Measurements from ENCODE around the gene CALN1.

DNA sequence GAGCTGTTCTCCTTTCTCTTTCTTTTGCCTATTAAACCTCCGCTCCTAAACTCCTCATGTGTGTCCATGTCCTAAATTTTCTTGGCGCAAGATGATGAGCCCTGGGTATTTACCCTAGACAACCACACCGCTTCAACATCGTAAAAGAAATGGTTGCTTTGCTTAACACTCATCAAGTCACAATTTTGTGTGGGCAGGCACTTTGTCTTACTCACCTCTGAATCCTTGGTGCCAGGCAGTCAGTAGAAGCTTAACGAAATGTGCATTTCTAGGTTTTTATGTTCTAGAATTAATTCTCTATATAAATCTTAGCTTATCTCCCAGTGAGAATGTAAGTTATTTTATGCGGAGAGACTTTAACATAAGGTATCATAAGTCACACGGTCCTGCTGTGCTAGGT is 478.7 kb downstream of the CALN1 start:
- TF ChIP-seq, protein P1, sequence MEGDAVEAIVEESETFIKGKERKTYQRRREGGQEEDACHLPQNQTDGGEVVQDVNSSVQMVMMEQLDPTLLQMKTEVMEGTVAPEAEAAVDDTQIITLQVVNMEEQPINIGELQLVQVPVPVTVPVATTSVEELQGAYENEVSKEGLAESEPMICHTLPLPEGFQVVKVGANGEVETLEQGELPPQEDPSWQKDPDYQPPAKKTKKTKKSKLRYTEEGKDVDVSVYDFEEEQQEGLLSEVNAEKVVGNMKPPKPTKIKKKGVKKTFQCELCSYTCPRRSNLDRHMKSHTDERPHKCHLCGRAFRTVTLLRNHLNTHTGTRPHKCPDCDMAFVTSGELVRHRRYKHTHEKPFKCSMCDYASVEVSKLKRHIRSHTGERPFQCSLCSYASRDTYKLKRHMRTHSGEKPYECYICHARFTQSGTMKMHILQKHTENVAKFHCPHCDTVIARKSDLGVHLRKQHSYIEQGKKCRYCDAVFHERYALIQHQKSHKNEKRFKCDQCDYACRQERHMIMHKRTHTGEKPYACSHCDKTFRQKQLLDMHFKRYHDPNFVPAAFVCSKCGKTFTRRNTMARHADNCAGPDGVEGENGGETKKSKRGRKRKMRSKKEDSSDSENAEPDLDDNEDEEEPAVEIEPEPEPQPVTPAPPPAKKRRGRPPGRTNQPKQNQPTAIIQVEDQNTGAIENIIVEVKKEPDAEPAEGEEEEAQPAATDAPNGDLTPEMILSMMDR (IDR thresholded peaks at IDR 0.05) = no peak
- no peak for TF ChIP-seq POLR2A (IDR thresholded peaks at IDR 0.05)
